IMR-90 (cell line): Measurements from ENCODE around the gene SHROOM4. TPM values are rescaled to one million over a fixed set of nuclear protein-coding genes. Genes with fewer than 3 reads are reported as not detected.

Experiments
- ATAC-seq: fragments of 200-7000 bp; cut with Tn5 transposase; 2 replicates; pipeline ENCODE4 v1.9.1; 2020; ENCODE audit warnings: low read depth, mild to moderate bottlenecking, moderate library complexity
- BruUV-seq: library from RNA; stranded (reverse); fragments of 400-500 nt; replicated peaks from 2 replicates; lab custom pipeline; 2021; lab: Mats Ljungman, UMichigan
- CTCF ChIA-PET: fragments of 300-600 bp; formaldehyde crosslinking; extraction: SDS; loops from one replicate; lab custom pipeline; 2021; ENCODE audit warnings: antibody characterized with exemption; lab: Yijun Ruan, JAX
- POLR2A ChIA-PET: fragments of 300-600 bp; sonication (Branson Sonifier 250); formaldehyde crosslinking; loops from one replicate; lab custom pipeline; 2022; ENCODE audit warnings: antibody characterized with exemption; ENCODE audit not compliant: unreplicated experiment; lab: Charles Lee
- DNase-seq: peaks from one replicate; pipeline ENCODE4 v3.0.0; 2013
- H2AFZ ChIP-seq: replicated peaks from 2 replicates; pipeline ENCODE3; 2013; ENCODE audit warnings: low read length, mild to moderate bottlenecking; ENCODE audit not compliant: poor library complexity
- H2AK5ac ChIP-seq: 2 replicates; pipeline ENCODE4 v1.6.1; 2013; ENCODE audit warnings: low read depth, low read length, inconsistent platforms
- H2AK9ac ChIP-seq: replicated peaks from 2 replicates; pipeline ENCODE3; 2013; ENCODE audit warnings: mild to moderate bottlenecking, low read depth, low read length, moderate library complexity; ENCODE audit not compliant: poor library complexity
- H2BK120ac ChIP-seq: 2 replicates; pipeline ENCODE4 v1.6.1; 2013; ENCODE audit warnings: low read depth, low read length, inconsistent platforms
- H2BK15ac ChIP-seq: 3 replicates; pipeline ENCODE4 v1.6.1; 2013; ENCODE audit warnings: low read depth, low read length, inconsistent platforms
- H2BK20ac ChIP-seq: 2 replicates; pipeline ENCODE4 v1.6.1; 2013; ENCODE audit warnings: low read depth, mild to moderate bottlenecking, inconsistent platforms, low read length, moderate library complexity
- H2BK5ac ChIP-seq: 2 replicates; pipeline ENCODE4 v1.6.1; 2013; ENCODE audit warnings: mild to moderate bottlenecking, low read depth, low read length, inconsistent platforms; ENCODE audit not compliant: poor library complexity, severe bottlenecking
- H3K14ac ChIP-seq: replicated peaks from 2 replicates; pipeline ENCODE4 v1.6.1; 2013; ENCODE audit warnings: low read depth, low read length, inconsistent platforms
- H3K18ac ChIP-seq: 2 replicates; pipeline ENCODE4 v1.6.1; 2013; ENCODE audit warnings: low read depth, low read length, control low read depth
- H3K23ac ChIP-seq: 2 replicates; pipeline ENCODE4 v1.6.1; 2013; ENCODE audit warnings: low read depth, low read length, inconsistent platforms
- H3K27ac ChIP-seq: 2 replicates; pipeline ENCODE4 v1.5.1; 2013; ENCODE audit warnings: mild to moderate bottlenecking, control low read depth, low read length; ENCODE audit not compliant: insufficient read depth
- H3K27me3 ChIP-seq: 2 replicates; pipeline ENCODE4 v1.6.1; 2013; ENCODE audit warnings: low read length; ENCODE audit not compliant: control insufficient read depth, insufficient read depth
- H3K36me3 ChIP-seq: 2 replicates; pipeline ENCODE4 v1.6.1; 2013; ENCODE audit warnings: low read length, mixed read lengths; ENCODE audit not compliant: control insufficient read depth, insufficient read depth
- H3K4ac ChIP-seq: 2 replicates; pipeline ENCODE4 v1.6.1; 2013; ENCODE audit warnings: low read depth, low read length, inconsistent platforms
- H3K4me1 ChIP-seq: 2 replicates; pipeline ENCODE4 v1.6.1; 2013; ENCODE audit warnings: low read length, mixed read lengths; ENCODE audit not compliant: control insufficient read depth, insufficient read depth
- H3K4me2 ChIP-seq: 2 replicates; pipeline ENCODE4 v1.6.1; 2013; ENCODE audit warnings: low read depth, mild to moderate bottlenecking, control low read depth, low read length, moderate library complexity
- H3K4me3 ChIP-seq: 2 replicates; pipeline ENCODE4 v1.5.1; 2013; ENCODE audit warnings: low read depth, mild to moderate bottlenecking, control low read depth, low read length, moderate library complexity; ENCODE audit not compliant: insufficient read depth
- H3K56ac ChIP-seq: 2 replicates; pipeline ENCODE4 v1.6.1; 2013; ENCODE audit warnings: low read length, inconsistent platforms; ENCODE audit not compliant: insufficient read depth; ENCODE audit errors: extremely low read depth
- H3K79me1 ChIP-seq, 2 experiments: 2 replicates each; pipeline ENCODE4 v1.6.1; 2013; ENCODE audit warnings: low read length in 2 of 2, inconsistent platforms in 1 of 2, low read depth in 1 of 2
- H3K9ac ChIP-seq: 2 replicates; pipeline ENCODE4 v1.6.1; 2013; ENCODE audit warnings: low read depth, low read length, control low read depth
- H3K9me1 ChIP-seq: 2 replicates; pipeline ENCODE4 v1.6.1; 2013; ENCODE audit warnings: low read length, inconsistent platforms; ENCODE audit not compliant: insufficient read depth
- H3K9me3 ChIP-seq: 2 replicates; pipeline ENCODE4 v1.6.1; 2013; ENCODE audit warnings: low read length; ENCODE audit not compliant: control insufficient read depth, insufficient read depth
- H4K20me1 ChIP-seq: 2 replicates; pipeline ENCODE4 v1.6.1; 2013; ENCODE audit warnings: low read length, inconsistent platforms; ENCODE audit not compliant: insufficient read depth
- H4K5ac ChIP-seq: 2 replicates; pipeline ENCODE4 v1.6.1; 2013; ENCODE audit warnings: mild to moderate bottlenecking, low read depth, low read length, control low read depth
- H4K8ac ChIP-seq, 2 experiments: 2 replicates each; pipeline ENCODE4 v1.6.1; 2013; ENCODE audit warnings: low read depth in 2 of 2, low read length in 2 of 2, control low read depth in 1 of 2, inconsistent platforms in 1 of 2
- H4K91ac ChIP-seq: 2 replicates; pipeline ENCODE4 v1.6.1; 2013; ENCODE audit warnings: low read depth, low read length, inconsistent platforms; ENCODE audit not compliant: insufficient read depth
- BHLHE40 ChIP-seq: fragments of 150-350 bp; IDR thresholded peaks from 2 replicates; pipeline ENCODE4 v1.6.1; 2016; ENCODE audit warnings: mild to moderate bottlenecking, low read depth, low read length
- CEBPB ChIP-seq: IDR thresholded peaks from 2 replicates; pipeline ENCODE4 v1.6.1; 2012; ENCODE audit warnings: low read depth, low read length, improper control_type of control experiment
- FOS ChIP-seq: fragments of 150-350 bp; IDR thresholded peaks from 2 replicates; pipeline ENCODE4 v1.6.1; 2016; ENCODE audit warnings: low read depth, low read length
- MAFK ChIP-seq: IDR thresholded peaks from 2 replicates; pipeline ENCODE4 v1.6.1; 2012; ENCODE audit warnings: low read depth, low read length, improper control_type of control experiment
- MXI1 ChIP-seq: IDR thresholded peaks from 2 replicates; pipeline ENCODE4 v1.6.1; 2012; ENCODE audit warnings: low read depth, mild to moderate bottlenecking, low read length, moderate library complexity, borderline replicate concordance
- NFE2L2 ChIP-seq: fragments of 150-350 bp; IDR thresholded peaks from 2 replicates; pipeline ENCODE4 v1.6.1; 2016; ENCODE audit warnings: low read depth, mild to moderate bottlenecking, low read length
- POLR2A ChIP-seq: IDR thresholded peaks from 2 replicates; pipeline ENCODE4 v1.6.1; 2012; ENCODE audit warnings: mild to moderate bottlenecking, low read depth, low read length
- RCOR1 ChIP-seq: IDR thresholded peaks from 2 replicates; pipeline ENCODE4 v1.6.1; 2012; ENCODE audit warnings: mild to moderate bottlenecking, low read length, improper control_type of control experiment; ENCODE audit not compliant: insufficient replicate concordance
- RFX5 ChIP-seq: IDR thresholded peaks from 2 replicates; pipeline ENCODE4 v1.8.0; 2012; ENCODE audit warnings: low read depth, mild to moderate bottlenecking, low read length, moderate library complexity
- WGBS, 2 experiments: methylation state at CpG; one replicate each; pipeline versions ENCODE4 v1.1.5 to v1.1.7; 2013; ENCODE audit warnings: missing lambda C conversion rate in 2 of 2; ENCODE audit not compliant: insufficient read length in 1 of 2; ENCODE audit errors: extremely low coverage in 2 of 2; 5-methylcytosine and 5-hydroxymethylcytosine counted together
- dilution Hi-C: fragments of 300-500 bp; cut with HindIII; formaldehyde crosslinking; loops from one replicate; pipeline ENCODE4 v1.14.3; 2018; ENCODE audit warnings: low sequenced_read_pairs; ENCODE audit not compliant: unreplicated experiment
- in situ Hi-C: fragments of 300-500 bp; cut with MboI; formaldehyde crosslinking; loops from 3 replicates; pipeline ENCODE4 v1.14.3; 2019; ENCODE audit warnings: low sequenced_read_pairs, inconsistent platforms, mixed read lengths
- intact Hi-C: fragments of 100-400 bp; cut with micrococcal nuclease; formaldehyde crosslinking; loops from 2 replicates; pipeline ENCODE4 v1.10.0; 2022
- polyA plus RNA-seq, 3 experiments: library from polyadenylated mRNA; depleted of rRNA; stranded (reverse); fragments of >200 nt; gene quantifications; 2 replicates each; pipeline ENCODE4 v1.2.3, GENCODE V29; 2012; ENCODE audit warnings: low replicate concordance in 1 of 3
- total RNA-seq: library from RNA; depleted of rRNA; stranded (reverse); fragments of >200 nt; gene quantifications from 2 replicates; pipeline ENCODE4 v1.2.3, GENCODE V29; 2012
- TF ChIP-seq, protein P1 (sequence below): fragments of 150-350 bp; IDR thresholded peaks from 2 replicates; pipeline ENCODE4 v1.6.1; 2016; ENCODE audit warnings: low read depth, mild to moderate bottlenecking, low read length, moderate library complexity, borderline replicate concordance
- TF ChIP-seq, protein P2 (sequence below): conservative IDR thresholded peaks from 2 replicates; pipeline ENCODE4 v1.5.1; 2012; ENCODE audit warnings: mild to moderate bottlenecking, low read depth, low read length, improper control_type of control experiment
- TF ChIP-seq, protein P3 (sequence below): fragments of 150-350 bp; IDR thresholded peaks from 2 replicates; pipeline ENCODE4 v1.6.1; 2017; ENCODE audit warnings: mild to moderate bottlenecking, antibody characterized with exemption, low read length, low read depth

Gene SHROOM4
- total and polyA plus RNA-seq, 2 of the 4 experiments (the other 2 are of a cell fraction): 1.0 to 2.2 TPM

DNA sequence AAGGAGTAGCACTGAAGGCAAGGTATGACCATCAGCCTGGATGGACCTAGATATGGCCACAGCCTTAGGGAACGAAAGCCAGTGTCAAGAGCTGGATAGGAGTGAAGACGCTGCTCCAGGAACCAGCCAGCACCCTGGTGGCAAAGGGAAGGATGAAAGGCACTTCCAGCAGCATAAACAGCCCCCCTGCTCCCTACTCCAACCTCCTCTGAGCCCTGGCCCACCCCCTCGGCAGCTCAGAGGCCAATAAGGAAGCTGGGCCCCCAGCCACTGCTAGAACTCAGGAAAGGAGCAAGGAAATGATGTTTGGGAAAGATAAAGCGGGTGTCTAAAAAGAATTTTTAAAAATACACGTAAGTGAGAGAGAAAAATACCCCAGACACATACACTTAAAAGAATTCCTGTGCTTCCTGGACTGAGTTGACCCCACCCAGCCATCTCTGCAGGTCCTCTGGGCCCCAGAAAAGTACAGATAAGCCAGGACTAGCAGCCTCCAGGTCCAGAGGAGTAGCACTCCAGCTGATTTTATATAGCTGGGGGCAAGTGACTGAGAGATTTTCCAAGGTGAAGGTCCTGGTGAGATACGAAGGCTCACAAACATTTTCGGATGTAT is 170.4 kb downstream of the SHROOM4 start:
- Histone ChIP-seq H3K9ac (no peak overlapping the region), H3K14ac (no peak overlapping the region), H3K4me2 (no peak overlapping the region), H3K18ac (no peak overlapping the region), H3K36me3 (no peaks in the 10 kb centered on the region), H4K20me1 (no peaks in the 10 kb centered on the region), H3K9me3 (no peaks in the 10 kb centered on the region), H3K4me1 (no peaks in the 10 kb centered on the region), H2BK5ac (no peak overlapping the region), H2AK9ac (no peak overlapping the region), H3K27ac (no peak overlapping the region), H3K56ac (no peak overlapping the region), H3K79me1 (no peaks in the 10 kb centered on the region), H2AFZ (no peak overlapping the region), H4K8ac (no peak overlapping the region), H2BK15ac (no peak overlapping the region), H4K5ac (no peak overlapping the region), H3K23ac (no peak overlapping the region), H3K27me3 (peaks cover 6% of the 10 kb centered on the region; the same call in 1 of the 2 replicates), H4K91ac (no peak overlapping the region), H3K4ac (no peak overlapping the region), H2BK120ac (no peak overlapping the region), H3K9me1 (no peaks in the 10 kb centered on the region), H2AK5ac (no peak overlapping the region), H2BK20ac (no peak overlapping the region), H3K4me3 (no peak overlapping the region)
- ChIA-PET CTCF (no interaction called here), POLR2A (no interaction called here)
- no CpG with 5 or more reads among the region's 7 CpGs for WGBS, 2 experiments
- DNase-seq: no peak
- no peak for TF ChIP-seq RFX5
- TF ChIP-seq, protein P1, sequence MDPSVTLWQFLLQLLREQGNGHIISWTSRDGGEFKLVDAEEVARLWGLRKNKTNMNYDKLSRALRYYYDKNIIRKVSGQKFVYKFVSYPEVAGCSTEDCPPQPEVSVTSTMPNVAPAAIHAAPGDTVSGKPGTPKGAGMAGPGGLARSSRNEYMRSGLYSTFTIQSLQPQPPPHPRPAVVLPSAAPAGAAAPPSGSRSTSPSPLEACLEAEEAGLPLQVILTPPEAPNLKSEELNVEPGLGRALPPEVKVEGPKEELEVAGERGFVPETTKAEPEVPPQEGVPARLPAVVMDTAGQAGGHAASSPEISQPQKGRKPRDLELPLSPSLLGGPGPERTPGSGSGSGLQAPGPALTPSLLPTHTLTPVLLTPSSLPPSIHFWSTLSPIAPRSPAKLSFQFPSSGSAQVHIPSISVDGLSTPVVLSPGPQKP: no peak
- no peak for TF ChIP-seq MXI1
- no peak for TF ChIP-seq MAFK
- no peak for TF ChIP-seq CEBPB
- TF ChIP-seq, protein P2, sequence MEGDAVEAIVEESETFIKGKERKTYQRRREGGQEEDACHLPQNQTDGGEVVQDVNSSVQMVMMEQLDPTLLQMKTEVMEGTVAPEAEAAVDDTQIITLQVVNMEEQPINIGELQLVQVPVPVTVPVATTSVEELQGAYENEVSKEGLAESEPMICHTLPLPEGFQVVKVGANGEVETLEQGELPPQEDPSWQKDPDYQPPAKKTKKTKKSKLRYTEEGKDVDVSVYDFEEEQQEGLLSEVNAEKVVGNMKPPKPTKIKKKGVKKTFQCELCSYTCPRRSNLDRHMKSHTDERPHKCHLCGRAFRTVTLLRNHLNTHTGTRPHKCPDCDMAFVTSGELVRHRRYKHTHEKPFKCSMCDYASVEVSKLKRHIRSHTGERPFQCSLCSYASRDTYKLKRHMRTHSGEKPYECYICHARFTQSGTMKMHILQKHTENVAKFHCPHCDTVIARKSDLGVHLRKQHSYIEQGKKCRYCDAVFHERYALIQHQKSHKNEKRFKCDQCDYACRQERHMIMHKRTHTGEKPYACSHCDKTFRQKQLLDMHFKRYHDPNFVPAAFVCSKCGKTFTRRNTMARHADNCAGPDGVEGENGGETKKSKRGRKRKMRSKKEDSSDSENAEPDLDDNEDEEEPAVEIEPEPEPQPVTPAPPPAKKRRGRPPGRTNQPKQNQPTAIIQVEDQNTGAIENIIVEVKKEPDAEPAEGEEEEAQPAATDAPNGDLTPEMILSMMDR: no peak
- TF ChIP-seq POLR2A: no peak
- no peak for TF ChIP-seq RCOR1
- TF ChIP-seq NFE2L2: no peak
- no peak for TF ChIP-seq BHLHE40
- no peak for TF ChIP-seq FOS
- TF ChIP-seq, protein P3, sequence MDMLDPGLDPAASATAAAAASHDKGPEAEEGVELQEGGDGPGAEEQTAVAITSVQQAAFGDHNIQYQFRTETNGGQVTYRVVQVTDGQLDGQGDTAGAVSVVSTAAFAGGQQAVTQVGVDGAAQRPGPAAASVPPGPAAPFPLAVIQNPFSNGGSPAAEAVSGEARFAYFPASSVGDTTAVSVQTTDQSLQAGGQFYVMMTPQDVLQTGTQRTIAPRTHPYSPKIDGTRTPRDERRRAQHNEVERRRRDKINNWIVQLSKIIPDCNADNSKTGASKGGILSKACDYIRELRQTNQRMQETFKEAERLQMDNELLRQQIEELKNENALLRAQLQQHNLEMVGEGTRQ: no peak
- in situ Hi-C loops (no loop called here), dilution Hi-C loops (no loop called here), intact Hi-C loops (no loop called here)
- no TSS peak for BruUV-seq
- no peak for ATAC-seq
